GM12891 (cell line): ENCODE results near the gene POLR1D.

Experiments used
- POLR2A ChIP-seq: IDR thresholded peaks from 2 replicates; pipeline ENCODE4 v1.6.1; 2011; ENCODE audit warnings: low read depth, low read length, control low read depth
- POLR2AphosphoS5 ChIP-seq: IDR thresholded peaks from 2 replicates; pipeline ENCODE4 v1.6.1; 2011; ENCODE audit warnings: low read depth, low read length, control low read depth
- POU2F2 ChIP-seq: IDR thresholded peaks from 2 replicates; pipeline ENCODE4 v1.6.1; 2011; ENCODE audit warnings: low read depth, mild to moderate bottlenecking, control low read depth, low read length, moderate library complexity
- SPI1 ChIP-seq: IDR thresholded peaks from 2 replicates; pipeline ENCODE4 v1.6.1; 2011; ENCODE audit warnings: low read depth, low read length, control low read depth
- TAF1 ChIP-seq: IDR thresholded peaks from 2 replicates; pipeline ENCODE4 v1.6.1; 2011; ENCODE audit warnings: low read depth, low read length, control low read depth

DNA sequence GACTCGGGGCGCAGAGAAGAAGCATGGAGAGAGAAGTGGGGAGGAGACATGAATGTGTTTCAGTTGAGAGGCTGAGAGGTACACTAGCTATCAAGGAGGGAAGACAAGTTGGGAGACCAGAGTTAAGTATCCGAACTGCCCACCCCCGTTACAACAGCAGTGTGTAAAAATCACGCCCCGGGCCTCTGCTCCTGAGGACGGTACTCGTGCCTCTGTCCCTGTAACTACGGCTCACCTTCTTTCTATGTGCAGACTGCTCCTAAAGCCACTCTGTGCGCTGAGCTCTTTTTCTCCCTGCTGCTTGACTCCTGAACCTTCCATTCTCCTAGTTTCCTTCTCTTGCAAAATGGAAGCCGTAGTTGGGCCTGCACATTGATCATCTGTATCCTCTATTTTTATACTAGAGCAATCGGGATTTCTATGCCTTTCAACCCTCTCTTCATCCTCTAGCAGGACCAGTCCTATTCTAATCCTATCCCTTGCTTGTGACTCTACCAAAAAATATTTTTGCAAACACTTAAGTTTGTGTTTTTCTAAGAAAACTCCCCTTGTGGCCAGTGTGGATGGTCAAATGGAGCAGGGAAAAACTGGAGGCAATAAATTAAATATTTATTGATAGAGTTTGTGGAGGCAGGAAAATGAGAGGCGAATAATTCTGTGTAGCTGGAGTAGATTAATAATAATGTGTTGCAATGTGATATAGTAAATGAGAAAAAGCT is 569 bp downstream of the POLR1D start:
- TF ChIP-seq POLR2AphosphoS5 (no peak), TAF1 (no peak), POLR2A (no peak), SPI1 (no peak), POU2F2 (no peak)
